HG02973 (cell line): ENCODE data around the gene CHCHD4.
"Not testable (repeated sequence)": the region's sequence is repeated elsewhere in the genome, so short reads cannot be mapped to it uniquely, and the experiment has no call there.

ENCODE experiments used
- ATAC-seq: cut with Tn5 transposase; IDR thresholded peaks from one replicate; pipeline ENCODE4 v1.9.1; 2021; ENCODE audit warnings: moderate library complexity; ENCODE audit not compliant: unreplicated experiment

Gene CHCHD4

DNA sequence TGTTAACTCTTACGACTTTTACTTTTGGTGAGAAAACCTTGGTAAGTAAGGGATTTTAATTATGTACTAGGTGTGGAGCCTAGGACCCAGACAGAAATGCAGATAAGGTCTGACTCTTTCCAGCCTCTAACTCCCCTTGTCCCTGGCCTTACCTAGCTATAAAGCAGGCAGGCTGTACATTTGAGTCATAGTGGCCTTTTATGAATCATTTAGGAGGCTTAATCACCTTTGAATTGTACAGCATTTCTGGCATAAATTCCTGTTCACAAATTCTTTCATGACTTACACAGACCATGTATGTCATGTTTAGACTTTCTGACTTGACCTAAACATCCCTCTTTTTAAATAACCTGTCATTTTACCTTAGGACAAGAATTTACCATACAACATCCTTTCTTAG lies 47.4 kb downstream of the CHCHD4 start:
- no peak for ATAC-seq

DNA sequence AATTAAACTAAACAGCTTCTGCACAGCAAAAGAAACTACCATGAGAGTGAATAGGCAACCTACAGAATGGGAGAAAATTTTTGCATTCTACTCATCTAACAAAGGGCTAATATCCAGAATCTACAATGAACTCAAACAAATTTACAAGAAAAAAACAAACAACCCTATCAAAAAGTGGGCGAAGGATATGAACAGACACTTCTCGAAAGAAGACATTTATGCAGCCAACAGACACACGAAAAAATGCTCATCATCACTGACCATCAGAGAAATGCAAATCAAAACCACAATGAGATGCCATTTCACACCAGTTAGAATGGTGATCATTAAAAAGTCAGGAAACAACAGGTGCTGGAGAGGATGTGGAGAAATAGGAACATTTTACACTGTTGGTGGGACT lies 49.4 kb downstream of the CHCHD4 start:
- not testable (repeated sequence) for ATAC-seq

DNA sequence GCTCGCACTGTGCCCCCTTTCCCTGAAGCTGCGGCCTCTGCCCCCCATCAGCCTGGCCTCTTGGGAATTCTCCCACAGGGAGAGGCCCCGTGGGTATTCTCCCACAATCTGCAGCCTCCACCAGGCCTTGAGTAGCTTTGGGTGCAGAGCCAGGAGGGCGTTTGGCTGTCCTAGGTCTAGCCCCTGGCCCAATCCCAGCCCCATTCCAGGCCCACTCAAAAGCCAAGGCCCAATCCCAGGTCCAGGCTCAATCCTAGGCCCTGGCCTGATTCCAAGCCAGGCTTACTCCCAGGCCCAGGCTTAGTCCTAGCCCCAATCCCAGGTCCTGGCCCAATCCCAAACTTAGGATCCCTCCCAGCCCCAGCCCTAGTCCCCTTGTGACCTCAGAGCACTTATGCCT lies 59.8 kb downstream of the CHCHD4 start:
- no peak for ATAC-seq

DNA sequence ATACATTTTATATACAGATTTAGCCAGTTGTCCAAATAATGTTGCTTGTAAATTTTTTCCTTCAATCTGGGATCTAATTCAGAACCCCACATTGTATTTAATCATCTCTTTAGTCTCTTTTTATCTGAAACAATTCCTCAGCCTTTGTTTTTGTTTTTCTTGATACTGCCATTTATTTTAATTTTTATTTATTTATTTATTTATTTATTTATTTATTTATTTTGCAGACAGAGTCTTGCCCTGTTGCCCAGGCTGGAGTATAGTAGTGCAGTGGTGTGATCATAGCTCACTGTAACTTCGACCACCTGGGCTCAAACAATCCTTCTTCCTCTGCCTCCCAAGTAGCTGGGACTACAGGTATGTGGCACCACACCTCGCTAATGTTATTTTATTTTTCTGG lies 61.5 kb downstream of the CHCHD4 start:
- no peak for ATAC-seq
